Right renal cortex interstitium (tissue), 3 donors: ENCODE measurements around the gene RNASEH2B. TPM values are rescaled to one million over a fixed set of nuclear protein-coding genes. Genes with fewer than 3 reads are reported as not detected.

Experiments used
- DNase-seq, 3 donors: peaks; one replicate each; pipeline ENCODE4 v3.0.0-alpha.2; 2013; ENCODE audit warnings: low read depth in 3 of 3, low spot score in 2 of 3
- polyA plus RNA-seq, 3 donors: library from polyadenylated mRNA; unstranded; fragments of 120-200 nt; gene quantifications; one replicate each; pipeline ENCODE4 v1.2.1, GENCODE V29; 2013; ENCODE audit not compliant: insufficient read length in 3 of 3

The RNASEH2B gene
- polyA plus RNA-seq, 3 donors, result 59.7 to 69.9 (median 63.0) TPM

DNA sequence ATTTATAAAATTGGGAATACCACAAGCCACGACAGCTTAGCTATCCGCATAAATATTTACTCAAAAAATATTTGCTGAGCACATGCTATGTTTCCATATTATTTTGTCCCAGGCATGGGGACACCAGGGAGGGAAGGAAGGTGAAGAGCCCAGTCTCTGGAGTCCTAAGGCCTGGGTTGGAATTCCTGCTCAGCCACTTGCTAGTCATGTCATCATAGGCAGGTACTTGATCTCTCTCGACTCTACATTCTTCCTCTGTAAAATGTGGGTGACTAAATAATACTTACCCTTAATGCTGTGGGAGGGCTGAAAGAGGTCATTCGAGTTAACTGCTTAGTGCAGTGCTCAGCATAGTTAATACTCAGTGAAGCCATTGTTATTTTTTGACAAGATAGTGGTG lies 4.3 kb upstream of the RNASEH2B start:
- DNase-seq, result no peak

DNA sequence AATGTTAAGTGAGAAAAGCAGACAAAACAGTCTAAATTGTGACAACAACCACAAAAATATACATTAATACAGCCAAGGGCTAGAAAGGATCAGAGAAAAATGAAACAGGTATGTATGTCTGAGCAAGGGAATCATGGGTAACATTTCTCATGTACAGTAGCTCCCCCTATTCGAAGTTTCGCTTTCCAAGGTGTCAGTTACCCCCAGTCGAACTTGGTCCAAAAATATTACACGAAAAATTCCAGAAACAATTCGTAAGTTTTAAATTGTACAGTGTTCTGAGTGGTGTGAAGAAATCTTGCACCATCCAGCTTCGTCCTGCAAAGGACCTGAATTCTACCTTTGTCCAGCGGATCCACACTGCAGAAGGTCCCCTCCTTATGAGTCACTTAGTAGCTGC lies 1.8 kb upstream of the RNASEH2B start:
- no peak for DNase-seq

DNA sequence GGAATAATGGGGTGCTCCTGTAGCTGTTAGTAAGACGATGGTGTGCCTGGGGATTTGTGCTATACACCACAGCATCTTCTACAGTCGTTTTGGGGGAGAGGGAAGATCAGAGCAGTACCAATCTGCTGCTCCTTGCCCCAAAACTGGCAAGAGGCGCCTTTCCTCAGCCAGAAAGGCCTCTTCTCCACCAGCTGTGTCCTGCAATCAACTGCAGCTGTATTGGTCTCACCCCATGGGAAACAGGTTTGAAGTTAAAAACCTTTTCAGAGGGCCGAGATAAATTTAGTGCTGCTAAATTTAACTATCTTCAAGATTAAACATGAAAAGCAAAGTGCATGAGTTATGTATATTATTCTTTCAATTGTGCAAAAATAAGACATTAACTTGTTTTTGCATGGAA lies 1.2 kb upstream of the RNASEH2B start:
- no peak for DNase-seq

DNA sequence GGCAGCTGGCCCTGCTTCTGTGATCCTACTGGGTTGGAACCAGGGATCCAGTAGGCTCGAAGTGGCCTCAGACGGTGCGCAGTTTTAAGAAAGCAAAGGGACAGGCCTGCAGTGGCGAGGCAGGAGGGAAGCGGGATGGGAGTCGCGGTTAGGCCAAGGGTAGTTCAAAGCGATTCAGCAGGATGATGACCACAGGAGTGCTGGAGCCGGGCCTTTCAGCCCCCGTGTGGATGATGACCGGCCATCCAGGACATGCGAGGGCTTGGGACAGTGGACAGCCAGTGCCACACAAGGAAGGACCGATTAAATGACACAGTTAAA lies 854 bp downstream of the RNASEH2B start:
- peak in 2 of 3 donors; percentile 40 to 43 for DNase-seq

DNA sequence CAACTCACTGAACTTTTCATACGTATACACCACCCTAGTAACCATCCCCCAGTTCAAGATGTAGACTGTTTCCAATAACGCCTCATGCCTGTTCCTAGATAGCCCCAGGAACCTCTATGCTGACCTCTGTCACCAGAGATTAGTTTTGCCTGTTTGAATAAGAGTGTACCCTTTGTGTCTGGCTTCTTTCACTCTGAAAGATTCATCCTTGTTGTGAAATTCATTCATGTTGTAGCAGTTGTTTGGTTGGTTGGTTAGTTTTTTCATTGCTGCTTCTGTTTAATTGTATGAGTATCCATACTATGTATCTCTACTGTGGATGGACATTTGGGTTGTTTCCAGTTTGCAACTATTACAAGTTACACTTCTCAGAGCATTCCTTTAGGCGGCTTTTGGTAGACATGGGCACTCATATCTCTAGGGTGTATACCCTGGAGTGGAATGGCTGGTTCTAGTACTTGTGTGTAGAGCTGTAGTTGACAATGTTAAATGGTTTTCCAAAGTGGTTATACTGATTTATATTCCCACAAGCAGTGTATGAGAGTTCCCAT lies 1.6 kb downstream of the RNASEH2B start:
- no peak for DNase-seq

DNA sequence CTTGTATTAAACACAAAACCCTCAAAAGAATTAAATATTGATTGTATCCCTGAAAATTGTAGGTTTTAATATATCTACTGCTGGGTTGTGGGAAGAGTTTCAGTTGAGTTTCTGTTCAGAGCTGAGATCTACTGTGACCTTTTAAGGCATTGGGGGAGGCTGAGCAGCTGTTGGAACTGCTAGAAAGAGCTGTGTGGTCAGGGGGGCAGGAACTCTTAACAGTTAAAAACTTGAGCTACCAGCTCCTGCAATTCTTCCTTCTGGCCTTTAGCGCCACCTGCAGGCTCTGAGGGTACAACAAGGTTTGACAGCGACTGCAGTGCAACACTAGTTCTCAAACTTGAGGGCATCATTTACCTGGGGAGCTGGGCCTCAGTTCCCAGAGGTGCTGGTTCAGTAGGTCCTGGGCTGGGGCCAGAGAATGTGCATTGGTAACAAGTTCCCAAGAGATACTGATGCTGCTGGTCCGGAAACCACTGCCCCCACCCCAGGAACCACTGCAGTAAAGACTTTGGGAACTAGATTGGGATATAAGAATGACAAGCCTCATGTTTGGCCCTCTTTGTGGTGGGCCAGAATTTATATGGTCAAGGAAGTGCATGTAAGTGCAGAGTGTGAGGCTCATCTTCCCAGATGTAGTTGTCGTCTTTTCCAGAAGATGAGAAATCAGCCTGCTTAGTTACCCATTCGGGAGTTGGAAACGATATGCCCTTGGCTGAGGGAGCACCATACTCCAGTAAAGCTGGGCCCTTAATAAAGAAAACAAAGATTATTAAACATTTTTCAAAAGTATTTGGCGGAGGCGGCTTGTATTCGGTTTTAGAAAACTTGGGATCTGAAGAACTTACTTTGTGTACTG lies 2.6 kb downstream of the RNASEH2B start:
- DNase-seq, result peak in 2 of 3 donors; percentile 71 to 85

DNA sequence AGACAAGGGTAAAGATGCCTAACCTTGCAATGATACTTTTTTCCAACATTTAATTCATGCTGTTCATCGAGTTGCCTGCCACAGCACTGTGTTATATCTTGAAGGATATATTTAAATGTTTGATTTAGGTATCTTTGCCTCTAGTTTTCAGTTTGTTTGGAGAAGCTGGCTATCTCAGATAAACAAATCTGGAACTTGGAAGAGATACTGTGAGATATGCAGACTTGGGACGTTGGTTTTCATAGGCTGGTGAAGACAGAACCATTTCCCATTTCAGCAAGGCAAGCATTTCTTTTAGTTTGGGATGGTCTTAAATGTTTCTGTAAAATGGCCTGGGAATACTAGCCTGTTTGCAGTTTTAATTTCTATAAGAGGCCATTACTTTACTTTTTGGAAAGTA lies 3.3 kb downstream of the RNASEH2B start:
- DNase-seq, result no peak

DNA sequence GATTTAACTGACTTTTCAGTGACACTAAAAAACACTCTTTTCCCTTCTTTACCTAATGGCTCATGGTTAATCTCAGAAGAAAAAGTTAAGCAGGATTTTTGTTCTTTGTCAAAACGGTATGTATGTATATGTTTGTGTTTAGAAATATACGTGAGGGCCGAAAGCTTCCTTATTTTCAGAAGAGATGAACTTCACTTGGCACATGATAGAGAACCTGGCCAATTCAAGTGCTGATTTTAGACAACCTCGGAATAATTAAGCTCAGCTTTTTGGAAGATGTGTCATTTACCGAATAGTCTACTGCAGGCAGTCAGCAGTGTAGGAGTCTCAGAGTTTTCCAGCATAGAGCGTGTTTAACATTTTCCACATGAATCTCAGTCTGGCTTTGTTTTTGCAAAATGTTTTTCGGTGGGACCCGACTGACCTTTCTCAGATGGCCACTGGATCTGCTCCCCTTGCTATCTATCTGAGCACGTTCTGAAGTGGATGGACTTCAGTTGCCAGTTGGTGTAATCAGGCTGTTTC lies 4.6 kb downstream of the RNASEH2B start:
- no peak for DNase-seq

DNA sequence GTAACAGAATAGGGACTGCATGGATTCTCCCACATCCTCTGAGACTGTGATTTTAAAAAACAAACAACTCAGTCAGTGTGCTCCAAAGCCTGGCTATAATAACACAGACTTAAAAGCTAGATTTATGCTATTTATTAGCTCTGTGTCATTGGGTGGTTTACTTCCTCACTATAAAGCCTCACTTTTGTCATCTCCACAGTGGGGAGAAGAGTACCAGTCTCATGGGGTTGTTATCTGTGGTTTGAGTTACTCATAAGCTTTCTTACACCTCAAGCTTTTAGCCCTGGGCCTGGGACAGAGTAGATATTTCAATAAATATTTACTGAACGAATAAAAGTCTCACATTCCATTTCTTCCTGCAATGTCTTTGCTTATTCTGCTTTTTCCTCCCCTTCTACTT lies 5.3 kb downstream of the RNASEH2B start:
- DNase-seq, result no peak

DNA sequence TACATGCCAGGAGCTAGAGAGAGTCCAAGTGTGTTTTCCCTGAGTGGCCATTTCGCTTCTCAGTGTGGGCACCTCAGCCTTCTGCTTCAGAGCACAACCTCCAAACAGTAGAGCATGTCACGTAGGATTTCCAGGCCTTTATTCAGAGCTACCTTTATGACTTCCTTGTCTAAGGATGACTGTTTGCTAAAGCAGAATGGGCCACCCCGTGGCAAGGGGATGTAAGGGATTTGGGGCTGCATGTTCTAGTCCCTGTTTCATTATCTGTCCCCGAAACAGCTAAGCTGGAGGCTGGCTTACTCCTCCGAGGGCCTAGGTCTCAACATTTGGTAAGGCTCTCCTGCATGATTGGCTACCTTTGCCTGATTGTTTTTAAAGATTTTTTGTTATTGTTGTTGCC lies 6.0 kb downstream of the RNASEH2B start:
- DNase-seq, result no peak

DNA sequence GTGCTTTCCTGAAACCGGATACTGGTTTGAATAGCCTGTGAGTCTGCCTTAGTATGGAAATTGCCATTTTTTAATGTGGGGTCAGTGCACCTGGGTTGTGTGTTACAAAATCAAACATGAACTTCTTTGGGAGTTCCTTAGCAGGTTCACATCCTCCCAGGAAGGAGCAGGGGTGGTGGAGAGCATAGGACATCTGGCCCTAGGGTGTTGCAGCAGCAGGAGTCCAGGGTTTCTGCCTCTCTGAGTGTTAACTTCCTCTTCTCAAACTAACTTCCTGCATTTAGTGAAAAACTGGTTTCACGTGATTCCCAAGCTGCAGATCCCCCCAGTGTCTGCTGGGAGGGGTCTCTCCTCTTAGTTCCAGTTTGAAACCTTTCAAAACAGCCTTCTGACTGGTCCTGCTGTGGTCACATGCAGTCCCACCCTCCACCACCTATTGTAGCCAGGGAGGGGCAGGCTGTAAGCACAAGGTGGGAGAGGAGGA lies 7.2 kb downstream of the RNASEH2B start:
- DNase-seq, result no peak

DNA sequence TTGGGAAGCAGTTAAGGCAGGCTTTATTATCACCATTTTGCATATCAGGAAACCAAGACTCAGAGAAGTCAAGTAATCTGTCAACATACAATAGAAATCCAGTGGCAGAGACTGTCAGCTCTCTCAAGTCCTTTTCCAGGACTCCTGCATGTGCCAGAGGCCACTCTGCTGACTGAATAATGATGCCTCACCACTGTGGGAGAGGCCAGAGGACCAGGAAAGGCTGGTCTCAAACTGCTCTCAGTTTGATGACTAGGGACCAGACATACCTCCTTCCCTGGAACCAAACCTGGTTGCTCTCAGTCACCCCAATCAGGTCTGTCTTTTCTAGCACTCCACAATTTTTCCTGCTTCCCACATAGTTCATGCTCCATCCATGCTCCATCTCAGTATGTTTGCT lies 8.0 kb downstream of the RNASEH2B start:
- no peak for DNase-seq

DNA sequence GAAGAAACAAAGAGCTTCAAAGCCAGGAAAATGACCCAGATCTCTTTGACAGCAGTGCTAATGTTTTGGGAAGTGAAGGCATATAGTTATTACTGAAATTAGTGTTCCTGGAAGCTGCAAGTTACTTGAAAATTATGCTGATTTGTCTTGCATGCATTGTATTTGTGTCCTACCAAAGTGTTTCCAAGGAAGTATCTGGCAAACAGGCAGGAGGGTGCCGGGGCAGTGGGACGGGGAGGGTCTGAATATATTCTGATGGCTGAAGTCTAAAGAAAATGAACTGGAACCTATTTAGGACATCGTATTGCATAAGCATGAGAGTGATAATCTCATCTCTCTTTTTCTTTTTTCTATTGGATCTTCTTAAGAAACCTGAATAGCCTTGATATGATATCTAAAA lies 9.0 kb downstream of the RNASEH2B start:
- no peak for DNase-seq

DNA sequence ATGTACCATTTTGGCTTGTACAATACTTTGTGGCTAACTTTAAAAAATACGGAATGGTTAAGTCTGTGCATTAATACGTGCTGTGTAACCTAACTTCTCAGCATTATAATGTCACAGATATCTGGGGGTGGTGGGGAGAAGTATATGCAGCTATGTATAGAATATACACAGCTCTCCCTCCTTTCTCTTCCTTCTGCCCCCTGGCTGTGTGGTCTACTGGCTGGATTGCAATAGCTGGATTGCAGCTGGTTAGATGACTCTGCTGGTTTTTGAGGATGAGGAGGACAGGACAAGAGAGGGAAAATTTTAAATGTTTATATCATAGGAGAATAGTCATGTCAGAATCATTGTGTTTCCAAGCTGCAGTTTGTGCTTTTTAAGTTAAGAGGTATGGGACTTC lies 9.7 kb downstream of the RNASEH2B start:
- no peak for DNase-seq

DNA sequence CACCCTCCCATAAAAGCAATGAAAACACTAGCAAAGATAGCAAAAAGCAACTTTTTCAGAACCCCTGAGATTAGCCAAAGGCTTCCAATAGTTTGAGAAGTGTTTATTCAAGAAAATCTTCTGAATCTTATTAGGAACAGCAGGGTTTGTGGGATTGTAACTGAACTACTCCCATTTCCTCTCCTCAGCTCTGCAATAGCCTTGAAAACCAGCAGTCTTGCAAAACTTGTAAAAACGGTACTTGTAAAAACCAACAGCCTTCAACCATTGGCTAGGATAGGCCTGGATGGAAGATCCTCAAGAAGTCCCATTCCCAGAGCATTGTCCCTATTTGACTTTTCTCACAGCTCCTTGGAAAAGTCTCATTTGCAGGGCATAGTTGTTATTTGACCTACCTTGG lies 12.1 kb downstream of the RNASEH2B start:
- DNase-seq, result no peak

DNA sequence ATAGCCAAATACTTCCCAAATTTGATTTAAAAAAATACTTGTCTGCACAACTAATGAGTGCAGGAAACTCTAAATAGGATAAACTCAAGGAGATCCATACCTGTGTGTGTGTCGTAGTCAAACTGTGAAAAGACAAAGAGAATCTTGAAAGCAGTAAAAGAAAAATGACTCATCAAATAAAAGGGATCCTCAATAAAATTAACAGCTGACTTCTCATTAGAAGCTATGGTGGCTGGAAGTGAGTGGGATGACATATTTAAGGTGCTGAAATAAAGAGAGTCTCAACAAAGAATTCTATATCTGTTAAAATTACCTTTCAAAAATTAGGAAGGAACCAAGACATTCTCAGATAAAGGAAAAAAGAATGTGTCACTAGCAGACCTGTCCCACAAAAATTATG lies 13.7 kb downstream of the RNASEH2B start:
- no peak for DNase-seq

DNA sequence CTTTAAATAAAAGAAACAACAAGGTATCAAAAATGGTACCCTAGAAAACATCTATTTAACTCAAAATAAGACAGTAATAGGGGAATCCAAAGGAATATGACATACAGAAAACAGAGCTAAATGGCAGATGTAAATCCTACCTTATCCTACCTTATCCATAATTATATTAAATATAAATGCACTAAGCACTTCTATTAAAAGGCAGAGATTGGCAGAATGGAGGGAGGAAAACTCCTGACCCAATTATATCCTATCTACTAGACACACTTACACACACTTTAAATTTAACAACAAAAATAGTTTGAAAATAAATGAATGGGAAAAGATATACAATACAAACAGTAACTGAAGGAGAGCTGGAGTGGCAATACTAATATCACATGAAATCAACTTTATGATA lies 14.4 kb downstream of the RNASEH2B start:
- no peak for DNase-seq

DNA sequence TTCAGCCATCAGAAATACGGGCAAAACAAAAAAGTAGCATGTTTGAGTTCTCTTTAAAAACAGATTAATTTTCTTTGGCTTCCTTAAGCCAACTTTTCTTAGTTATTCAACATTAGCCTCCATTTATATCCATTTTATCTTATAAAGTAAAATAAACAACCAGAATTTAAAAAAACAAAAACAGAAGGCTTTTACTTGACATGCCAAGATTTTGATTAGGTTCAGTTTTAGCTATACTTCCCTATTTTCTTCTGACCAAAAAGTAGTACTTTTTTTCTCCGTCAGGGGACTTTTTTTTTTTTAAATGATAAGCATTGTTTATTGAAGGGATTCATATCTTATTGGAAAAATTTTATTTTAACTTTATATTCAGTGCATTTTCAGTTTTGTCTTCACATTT lies 18.1 kb downstream of the RNASEH2B start:
- DNase-seq, result no peak

DNA sequence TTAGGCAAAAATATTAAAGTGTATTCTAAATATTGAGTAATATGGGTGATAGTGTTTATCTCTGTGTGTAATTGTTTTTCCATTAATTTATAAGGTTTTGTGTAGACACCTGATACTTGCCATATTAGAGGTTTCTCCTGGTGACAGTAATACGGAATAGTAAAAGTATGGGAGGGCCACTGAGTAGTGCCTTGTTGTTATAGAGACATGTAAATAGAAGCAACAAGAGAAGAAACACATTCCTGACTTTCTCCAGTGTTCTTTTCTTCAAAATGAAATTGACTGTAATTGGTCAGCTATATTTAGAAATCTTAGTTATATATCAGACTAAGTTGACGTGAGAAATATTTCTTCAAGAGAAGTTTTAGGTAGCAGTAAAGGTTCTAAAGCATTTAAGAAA lies 18.5 kb downstream of the RNASEH2B start:
- no peak for DNase-seq

DNA sequence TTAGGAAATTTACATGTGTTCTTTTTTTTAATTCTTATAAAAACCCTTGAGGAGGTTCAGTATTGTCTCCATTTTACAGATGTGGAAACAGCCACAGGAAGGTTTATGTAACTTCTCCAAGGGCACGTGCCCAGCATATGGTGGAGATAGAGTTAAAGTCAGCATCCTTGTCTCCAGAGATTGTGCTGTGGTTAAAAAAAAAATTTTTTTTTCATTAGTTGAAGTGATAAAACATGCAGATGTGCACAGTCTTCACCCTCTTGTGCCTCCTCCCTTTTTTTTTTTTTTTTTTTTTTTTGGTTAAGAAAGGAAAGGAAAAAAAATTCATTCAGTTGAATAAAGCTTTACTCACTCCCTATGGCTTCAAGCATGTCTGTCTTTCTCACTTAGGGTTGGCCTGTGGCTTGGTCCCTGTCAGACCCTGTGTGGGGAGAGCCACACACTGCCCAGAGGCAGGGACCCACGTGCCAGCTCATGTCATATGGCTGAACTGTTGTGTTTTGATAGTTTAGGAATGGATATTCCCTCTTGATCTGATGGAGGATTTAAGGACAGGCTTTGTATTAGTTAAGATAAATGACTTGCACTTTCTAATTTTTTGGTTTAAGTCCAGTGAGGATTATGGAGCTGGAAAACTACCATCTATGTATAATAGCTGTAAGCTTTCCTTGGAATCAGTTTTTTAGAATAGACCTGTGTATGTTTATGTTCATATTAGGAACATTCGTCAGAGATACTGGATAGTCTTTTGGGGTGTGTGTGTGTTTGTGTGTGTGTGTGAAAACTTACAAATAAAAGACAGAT lies 19.3 kb downstream of the RNASEH2B start:
- no peak for DNase-seq

DNA sequence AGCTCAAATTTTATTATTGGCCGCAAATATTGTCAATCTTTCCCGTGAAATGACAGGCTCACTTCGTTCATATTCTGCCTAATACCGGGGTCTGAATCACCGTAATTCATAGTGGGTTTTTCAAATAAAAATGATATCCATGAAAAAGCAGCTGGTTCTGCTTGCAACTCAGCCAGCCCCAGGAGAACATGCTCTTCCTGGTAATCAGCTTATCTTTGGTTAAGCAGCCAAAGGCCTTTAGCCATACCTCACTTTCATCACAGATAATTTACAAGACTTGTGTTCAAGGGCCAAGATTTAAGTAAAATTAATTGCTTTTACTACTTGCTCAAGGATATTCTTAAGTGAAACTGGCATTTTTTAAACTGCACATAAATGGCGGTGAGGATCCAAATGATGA lies 22.5 kb downstream of the RNASEH2B start:
- DNase-seq, result no peak
